ENCODE measurements around the gene ATXN10. TPM values are rescaled to one million over a fixed set of nuclear protein-coding genes. Genes with fewer than 3 reads are reported as not detected.
A peak's percentile ranks its signal among the peaks of the same experiment; 100 is the strongest.

The ATXN10 gene
- total and polyA plus RNA-seq, 2 of the 13 experiments (the other 11 are each of a cell fraction or from before 2014, with no cell fraction given) = 60.1 to 194 TPM

- TF ChIP-seq ZNF549 (CRISPR knock-in tag; IDR thresholded peaks at IDR 0.05) (no peak), ZNF740 (CRISPR knock-in tag; IDR thresholded peaks at IDR 0.05) (0 out of 2 replicates have a peak, but pooled peaks have one; percentile 20), HNF1A (IDR thresholded peaks at IDR 0.05; ENCODE audit: low read depth) (no peak), HNF1A (CRISPR knock-in tag; IDR thresholded peaks at IDR 0.05; ENCODE audit: borderline replicate concordance) (0 out of 2 replicates have a peak, but pooled peaks have one; percentile 29), MEIS2 (CRISPR knock-in tag; IDR thresholded peaks at IDR 0.05) (0 out of 2 replicates have a peak, but pooled peaks have one; percentile 32), CBX1 (IDR thresholded peaks at IDR 0.05; ENCODE audit: low read depth) (no peak), ETV6 (CRISPR knock-in tag; conservative IDR thresholded peaks at IDR 0.05) (0 out of 2 replicates have a peak, but pooled peaks have one; percentile 59), ZFP91 (CRISPR knock-in tag; IDR thresholded peaks at IDR 0.05; ENCODE audit: borderline replicate concordance) (peak; percentile 53; the same call in 1 of the 2 replicates), YY1 (IDR thresholded peaks at IDR 0.05; ENCODE audit: insufficient read depth, insufficient replicate concordance, low read depth, low read length) (peak; percentile 82), ATF6 (CRISPR knock-in tag; conservative IDR thresholded peaks at IDR 0.05) (no peak), SIN3B (IDR thresholded peaks at IDR 0.05; ENCODE audit: low read length) (no peak), ARID2 (CRISPR knock-in tag; IDR thresholded peaks at IDR 0.05; ENCODE audit: borderline replicate concordance) (no peak), FOXA3 (CRISPR knock-in tag; IDR thresholded peaks at IDR 0.05) (0 out of 2 replicates have a peak, but pooled peaks have one; percentile 13), ZNF816 (CRISPR knock-in tag; IDR thresholded peaks at IDR 0.05; ENCODE audit: borderline replicate concordance) (no peak), ZNF260 (CRISPR knock-in tag; IDR thresholded peaks at IDR 0.05; ENCODE audit: borderline replicate concordance, low read depth) (no peak), ZNF777 (CRISPR knock-in tag; IDR thresholded peaks at IDR 0.05) (peak; percentile 68), FOXO4 (CRISPR knock-in tag; conservative IDR thresholded peaks at IDR 0.05) (no peak), ZNF460 (CRISPR knock-in tag; IDR thresholded peaks at IDR 0.05; ENCODE audit: borderline replicate concordance) (no peak), ELF3 (CRISPR knock-in tag; IDR thresholded peaks at IDR 0.05) (peak; percentile 63; the same call in 1 of the 2 replicates)
These were observed 25.9 kb upstream of the ATXN10 start (continued) for GRCh38 chr22:45645526-45646414.

All from HepG2 (cell line).